ENCODE measurements around the gene RADIL.

DNA sequence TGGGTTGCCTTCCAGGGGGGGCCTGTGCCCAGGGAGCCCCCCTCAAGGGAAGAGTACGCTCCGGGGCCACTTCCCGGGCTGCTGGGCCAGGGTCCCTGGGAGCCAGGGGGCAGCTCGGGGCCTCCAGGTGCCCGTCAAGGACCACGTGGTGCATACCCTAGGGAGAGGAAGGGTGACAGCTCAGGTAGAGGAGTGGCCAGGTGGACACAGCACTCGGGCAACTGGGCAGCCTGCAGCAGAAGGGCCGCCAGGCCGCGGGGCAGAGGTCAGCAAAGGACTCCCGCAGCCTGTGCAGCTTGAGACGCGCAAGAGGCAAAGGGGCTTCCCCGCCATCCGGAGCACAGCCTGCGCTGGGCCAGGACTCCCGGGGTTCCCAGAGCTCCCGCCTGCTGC, 81.7 kb downstream of the RADIL start:
- TF ChIP-seq, protein P1, sequence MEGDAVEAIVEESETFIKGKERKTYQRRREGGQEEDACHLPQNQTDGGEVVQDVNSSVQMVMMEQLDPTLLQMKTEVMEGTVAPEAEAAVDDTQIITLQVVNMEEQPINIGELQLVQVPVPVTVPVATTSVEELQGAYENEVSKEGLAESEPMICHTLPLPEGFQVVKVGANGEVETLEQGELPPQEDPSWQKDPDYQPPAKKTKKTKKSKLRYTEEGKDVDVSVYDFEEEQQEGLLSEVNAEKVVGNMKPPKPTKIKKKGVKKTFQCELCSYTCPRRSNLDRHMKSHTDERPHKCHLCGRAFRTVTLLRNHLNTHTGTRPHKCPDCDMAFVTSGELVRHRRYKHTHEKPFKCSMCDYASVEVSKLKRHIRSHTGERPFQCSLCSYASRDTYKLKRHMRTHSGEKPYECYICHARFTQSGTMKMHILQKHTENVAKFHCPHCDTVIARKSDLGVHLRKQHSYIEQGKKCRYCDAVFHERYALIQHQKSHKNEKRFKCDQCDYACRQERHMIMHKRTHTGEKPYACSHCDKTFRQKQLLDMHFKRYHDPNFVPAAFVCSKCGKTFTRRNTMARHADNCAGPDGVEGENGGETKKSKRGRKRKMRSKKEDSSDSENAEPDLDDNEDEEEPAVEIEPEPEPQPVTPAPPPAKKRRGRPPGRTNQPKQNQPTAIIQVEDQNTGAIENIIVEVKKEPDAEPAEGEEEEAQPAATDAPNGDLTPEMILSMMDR (optimal IDR thresholded peaks at IDR 0.05 in 1 of 3, IDR thresholded peaks at IDR 0.05 in 1 of 3, conservative IDR thresholded peaks at IDR 0.05 in 1 of 3; ENCODE audit: extremely low read depth in 1 of 3, insufficient read depth in 2 of 3, low read length in 3 of 3), result no peak
- no peak for TF ChIP-seq EZH2 (IDR thresholded peaks at IDR 0.05; ENCODE audit: low read length)

Measured in keratinocyte (primary cell).